Thoracic aorta (tissue), 2 donors: ENCODE data around the gene MAP3K4. TPM values are rescaled to one million over a fixed set of nuclear protein-coding genes. Genes with fewer than 3 reads are reported as not detected.

ENCODE experiments used
- ATAC-seq: fragments of 150-250 bp; one replicate; pipeline ENCODE4 v1.8.0; 2017; ENCODE audit warnings: low read depth; ENCODE audit not compliant: insufficient number of reproducible peaks, low FRiP score
- DNase-seq: peaks from one replicate; pipeline ENCODE4 v3.0.0-alpha.2; 2020; ENCODE audit warnings: low spot score
- H3K27ac ChIP-seq, 2 donors: fragments of 200-600 bp; sonication (generic); 1 replicate in 1 of 2; 2 replicates in 1 of 2; pipeline ENCODE4 v1.5.1; 2016; ENCODE audit warnings: mild to moderate bottlenecking in 2 of 2, moderate library complexity in 2 of 2
- H3K27me3 ChIP-seq: fragments of 200-600 bp; sonication (generic); replicated peaks from 2 replicates; pipeline ENCODE4 v1.6.0; 2016; ENCODE audit warnings: mild to moderate bottlenecking; ENCODE audit not compliant: insufficient read depth
- H3K36me3 ChIP-seq: fragments of 200-600 bp; sonication (generic); one replicate; pipeline ENCODE4 v1.5.1; 2016
- H3K4me1 ChIP-seq, 2 donors: fragments of 200-600 bp; sonication (generic); 1 replicate in 1 of 2; 2 replicates in 1 of 2; pipeline versions ENCODE4 v1.5.1 to v1.6.0; 2016; ENCODE audit warnings: low read depth in 2 of 2, mild to moderate bottlenecking in 1 of 2; ENCODE audit not compliant: control insufficient read depth in 1 of 2
- H3K4me3 ChIP-seq: fragments of 200-600 bp; sonication (generic); 2 replicates; pipeline ENCODE4 v1.5.1; 2016; ENCODE audit warnings: mild to moderate bottlenecking
- H3K9me3 ChIP-seq: fragments of 200-600 bp; sonication (generic); 2 replicates; pipeline ENCODE4 v1.5.1; 2016
- total RNA-seq, 2 donors: library from RNA; depleted of rRNA; stranded (reverse); fragments of >200 nt; gene quantifications; one replicate each; pipeline versions ENCODE4 v1.1.0 to v1.2.3, GENCODE V29; 2016
- TF ChIP-seq, protein P1 (sequence below): fragments of 200-600 bp; sonication (generic); IDR thresholded peaks from one replicate; pipeline ENCODE4 v1.5.1; 2019; ENCODE audit warnings: antibody characterized with exemption

The MAP3K4 gene
- total RNA-seq, 2 donors from 2014 or later, result 22.6 to 25.3 TPM

DNA sequence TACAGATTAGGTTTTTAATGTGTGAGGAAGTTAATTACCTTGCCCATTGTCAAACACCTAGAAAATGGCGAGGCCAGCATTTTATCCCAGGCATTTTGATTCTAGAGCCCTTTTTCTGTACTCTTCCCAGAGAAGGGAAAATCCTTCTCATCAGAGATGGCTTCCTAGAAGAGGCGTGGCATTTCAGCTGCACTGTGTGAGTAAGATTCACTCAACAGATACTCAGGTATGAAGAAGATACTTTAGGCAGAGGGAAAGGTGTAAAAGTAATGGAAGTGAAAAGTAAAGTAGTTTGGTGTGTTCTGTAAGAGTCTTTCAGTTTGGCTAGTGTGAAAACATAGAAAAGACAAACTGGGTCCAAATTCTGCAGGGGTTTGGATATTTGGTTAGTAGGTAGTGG, 113.8 kb downstream of the MAP3K4 start:
- DNase-seq (no peak), ATAC-seq (no peak)
- Histone ChIP-seq H3K27me3 (no peaks in the 10 kb centered on the region), H3K4me3 (no peak overlapping the region), H3K9me3 (no peaks in the 10 kb centered on the region), H3K27ac (peak overlapping the region in 1 of 2 donors; percentile 8), H3K4me1 (peaks cover 0 to 8% of the 10 kb centered on the region in 2 donors), H3K36me3 (peaks cover 33% of the 10 kb centered on the region)
- TF ChIP-seq, protein P1, sequence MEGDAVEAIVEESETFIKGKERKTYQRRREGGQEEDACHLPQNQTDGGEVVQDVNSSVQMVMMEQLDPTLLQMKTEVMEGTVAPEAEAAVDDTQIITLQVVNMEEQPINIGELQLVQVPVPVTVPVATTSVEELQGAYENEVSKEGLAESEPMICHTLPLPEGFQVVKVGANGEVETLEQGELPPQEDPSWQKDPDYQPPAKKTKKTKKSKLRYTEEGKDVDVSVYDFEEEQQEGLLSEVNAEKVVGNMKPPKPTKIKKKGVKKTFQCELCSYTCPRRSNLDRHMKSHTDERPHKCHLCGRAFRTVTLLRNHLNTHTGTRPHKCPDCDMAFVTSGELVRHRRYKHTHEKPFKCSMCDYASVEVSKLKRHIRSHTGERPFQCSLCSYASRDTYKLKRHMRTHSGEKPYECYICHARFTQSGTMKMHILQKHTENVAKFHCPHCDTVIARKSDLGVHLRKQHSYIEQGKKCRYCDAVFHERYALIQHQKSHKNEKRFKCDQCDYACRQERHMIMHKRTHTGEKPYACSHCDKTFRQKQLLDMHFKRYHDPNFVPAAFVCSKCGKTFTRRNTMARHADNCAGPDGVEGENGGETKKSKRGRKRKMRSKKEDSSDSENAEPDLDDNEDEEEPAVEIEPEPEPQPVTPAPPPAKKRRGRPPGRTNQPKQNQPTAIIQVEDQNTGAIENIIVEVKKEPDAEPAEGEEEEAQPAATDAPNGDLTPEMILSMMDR, result no peak

GRCh38 chr6:161107779-161108730, 116.5 kb downstream of the MAP3K4 start:
- DNase-seq (no peak), ATAC-seq (no peak)
- Histone ChIP-seq H3K4me1 (peaks cover 0 to 8% of the 10 kb centered on the region in 2 donors), H3K4me3 (no peak overlapping the region), H3K27ac (no peak overlapping the region), H3K36me3 (peaks cover 53% of the 10 kb centered on the region), H3K9me3 (no peaks in the 10 kb centered on the region), H3K27me3 (no peaks in the 10 kb centered on the region)
- TF ChIP-seq, protein P1, result no peak

DNA sequence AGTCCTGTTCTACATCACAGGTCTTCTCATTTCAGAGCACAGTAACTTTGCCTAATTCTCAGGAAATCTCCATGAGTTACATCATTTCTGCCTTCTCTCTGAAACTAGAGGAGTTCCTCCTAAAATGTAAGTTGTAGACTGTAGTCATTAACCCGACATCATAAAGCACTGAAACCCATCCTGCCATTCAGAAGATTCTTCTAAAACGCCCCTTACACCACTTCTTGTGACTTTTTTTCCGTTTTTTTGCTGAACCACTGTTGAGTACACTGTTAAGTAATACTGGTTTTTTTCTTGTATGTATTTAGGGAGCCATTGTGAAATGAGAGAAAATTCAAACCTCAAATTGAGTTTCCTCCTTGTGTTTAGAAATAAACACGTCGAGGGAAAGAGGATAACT, 117.3 kb downstream of the MAP3K4 start:
- peaks cover 56% of the 10 kb centered on the region for H3K36me3 ChIP-seq
- H3K27ac ChIP-seq, result no peak overlapping the region
- no peak for DNase-seq
- TF ChIP-seq, protein P1, result no peak
- H3K27me3 ChIP-seq, result no peaks in the 10 kb centered on the region
- no peak for ATAC-seq
- no peak overlapping the region for H3K4me3 ChIP-seq
- no peaks in the 10 kb centered on the region for H3K9me3 ChIP-seq
- H3K4me1 ChIP-seq, result peaks cover 0 to 8% of the 10 kb centered on the region in 2 donors

DNA sequence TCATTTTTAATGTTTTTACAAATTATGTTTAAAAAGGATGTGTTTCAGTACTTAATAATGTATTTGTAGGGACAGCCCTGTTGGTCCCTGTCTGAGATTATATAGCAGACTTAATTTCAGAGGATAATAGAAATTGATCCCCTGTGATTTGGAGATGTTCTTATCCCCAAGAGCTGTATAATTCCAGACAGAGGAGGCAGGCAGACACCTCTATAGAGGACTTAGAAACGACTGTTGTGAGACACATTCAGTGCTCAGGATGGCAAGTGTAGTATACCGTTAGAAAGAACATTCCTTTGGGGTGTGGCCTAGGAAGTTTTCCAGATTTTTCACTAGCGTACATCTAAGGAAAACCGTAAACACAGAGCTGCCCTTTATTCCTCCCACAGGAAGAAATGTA, 117.8 kb downstream of the MAP3K4 start:
- Histone ChIP-seq H3K27me3 (no peaks in the 10 kb centered on the region), H3K27ac (no peak overlapping the region), H3K36me3 (peaks cover 54% of the 10 kb centered on the region), H3K9me3 (no peaks in the 10 kb centered on the region), H3K4me1 (peaks cover 0 to 8% of the 10 kb centered on the region in 2 donors), H3K4me3 (no peak overlapping the region)
- no peak for ATAC-seq
- TF ChIP-seq, protein P1, result no peak
- DNase-seq, result no peak

DNA sequence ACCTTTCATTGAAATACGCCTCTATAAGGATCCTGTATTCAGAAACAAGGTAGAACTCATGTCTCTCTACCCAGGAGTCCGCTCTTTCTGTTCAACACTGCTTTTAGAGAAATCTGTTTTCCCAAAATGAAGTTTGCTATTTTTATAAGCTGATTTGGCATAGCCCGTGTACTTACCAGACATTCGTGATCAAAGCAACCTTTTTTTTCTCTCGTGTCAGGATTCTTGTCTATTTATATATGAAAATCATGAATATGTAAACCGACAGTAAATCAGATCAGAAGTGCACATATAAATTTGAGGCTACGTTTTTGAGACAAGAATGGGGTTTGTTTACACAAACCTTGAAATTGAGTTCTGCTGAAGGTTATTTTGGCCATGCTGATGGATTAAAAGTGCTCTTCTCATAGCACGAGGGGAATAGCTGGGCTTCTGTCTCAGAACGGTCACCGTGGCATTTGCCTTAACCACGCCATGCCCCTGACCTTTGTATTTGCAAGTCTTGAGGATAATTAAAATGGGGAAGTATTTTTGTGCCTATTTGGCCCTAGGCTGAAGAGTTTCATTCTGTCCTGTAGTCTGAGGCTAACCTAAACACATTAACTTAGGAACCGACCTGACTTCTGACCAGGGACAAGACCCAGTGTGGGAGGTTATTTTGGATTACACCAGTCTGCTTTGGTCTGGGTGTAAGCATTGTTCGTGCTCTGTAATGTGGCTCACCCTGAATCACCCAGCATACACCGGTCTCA, 118.6 kb downstream of the MAP3K4 start:
- no peak for ATAC-seq
- Histone ChIP-seq H3K4me3 (no peak overlapping the region), H3K27me3 (no peaks in the 10 kb centered on the region), H3K27ac (no peak overlapping the region), H3K4me1 (peaks cover 0 to 8% of the 10 kb centered on the region in 2 donors), H3K9me3 (no peaks in the 10 kb centered on the region), H3K36me3 (peaks cover 56% of the 10 kb centered on the region)
- no peak for DNase-seq
- TF ChIP-seq, protein P1, result no peak
